Keratinocyte (primary cell): ENCODE measurements around the gene COL16A1. TPM values are rescaled to one million over a fixed set of nuclear protein-coding genes. Genes with fewer than 3 reads are reported as not detected.

Source experiments
- DNase-seq: peaks from one replicate; pipeline ENCODE4 v3.0.0-alpha.2; 2011; ENCODE audit warnings: low read depth, missing footprints, low spot score
- FAIRE-seq: peaks from 2 replicates; lab custom pipeline; 2011; peaks lifted over from hg19 to GRCh38; lab: Jason Lieb, UNC
- H2AFZ ChIP-seq: 2 replicates; pipeline ENCODE4 v1.6.0; 2012; ENCODE audit warnings: low read length, control low read depth, inconsistent platforms; ENCODE audit not compliant: control insufficient read depth
- H3K27ac ChIP-seq: 2 replicates; pipeline ENCODE4 v1.5.1; 2011; ENCODE audit warnings: low read length; ENCODE audit not compliant: control insufficient read depth, insufficient read depth
- H3K27me3 ChIP-seq: 3 replicates; pipeline ENCODE4 v1.6.0; 2011; ENCODE audit warnings: low read length; ENCODE audit not compliant: control insufficient read depth, insufficient read depth; ENCODE audit errors: extremely low read depth
- H3K36me3 ChIP-seq, 2 experiments: 2 replicates in 1 of 2; 3 replicates in 1 of 2; pipeline ENCODE4 v1.5.1; 2011; ENCODE audit warnings: low read length in 2 of 2, mild to moderate bottlenecking in 1 of 2; ENCODE audit not compliant: control insufficient read depth in 2 of 2, insufficient read depth in 2 of 2; ENCODE audit errors: extremely low read depth in 1 of 2
- H3K4me1 ChIP-seq: 3 replicates; pipeline ENCODE4 v1.5.1; 2011; ENCODE audit warnings: low read length; ENCODE audit not compliant: control insufficient read depth, insufficient read depth; ENCODE audit errors: extremely low read depth
- H3K4me2 ChIP-seq: 3 replicates; pipeline ENCODE4 v1.6.0; 2011; ENCODE audit warnings: low read depth, low read length; ENCODE audit not compliant: control insufficient read depth, insufficient read depth; ENCODE audit errors: extremely low read depth
- H3K4me3 ChIP-seq, 3 experiments: fragments of 200-600 bp in 1 of 3; sonication (generic) in 1 of 3; 2 replicates in 2 of 3; 3 replicates in 1 of 3; pipeline ENCODE4 v1.5.1; 2011 to 2016; ENCODE audit warnings: low read length in 3 of 3, mild to moderate bottlenecking in 3 of 3, control low read depth in 2 of 3, inconsistent platforms in 1 of 3, low read depth in 1 of 3, mixed read lengths in 1 of 3, mixed run types in 1 of 3, moderate library complexity in 1 of 3; ENCODE audit not compliant: control insufficient read depth in 2 of 3, insufficient read depth in 2 of 3; ENCODE audit errors: extremely low read depth in 1 of 3
- H3K79me2 ChIP-seq: 2 replicates; pipeline ENCODE4 v1.6.0; 2012; ENCODE audit warnings: low read length; ENCODE audit not compliant: control insufficient read depth, insufficient read depth
- H3K9ac ChIP-seq: 3 replicates; pipeline ENCODE4 v1.6.0; 2011; ENCODE audit warnings: low read length; ENCODE audit not compliant: control insufficient read depth, insufficient read depth; ENCODE audit errors: extremely low read depth
- H3K9me1 ChIP-seq: 3 replicates; pipeline ENCODE4 v1.6.0; 2011; ENCODE audit warnings: low read length; ENCODE audit not compliant: control insufficient read depth, insufficient read depth; ENCODE audit errors: extremely low read depth
- H3K9me3 ChIP-seq: 2 replicates; pipeline ENCODE4 v1.5.1; 2012; ENCODE audit warnings: low read depth, low read length; ENCODE audit not compliant: control insufficient read depth
- H4K20me1 ChIP-seq: 3 replicates; pipeline ENCODE4 v1.6.0; 2011; ENCODE audit warnings: low read length; ENCODE audit not compliant: control insufficient read depth, insufficient read depth; ENCODE audit errors: extremely low read depth
- CTCF ChIP-seq, 3 experiments: IDR thresholded peaks in 1 of 3; conservative IDR thresholded peaks in 1 of 3; optimal IDR thresholded peaks in 1 of 3; 2 replicates in 2 of 3; 3 replicates in 1 of 3; pipeline versions ENCODE3 to v1.5.1; 2011; ENCODE audit warnings: low read length in 3 of 3, mild to moderate bottlenecking in 3 of 3, moderate library complexity in 2 of 3, control low read depth in 1 of 3, inconsistent platforms in 1 of 3; ENCODE audit not compliant: insufficient read depth in 2 of 3; ENCODE audit errors: extremely low read depth in 1 of 3
- EZH2 ChIP-seq: IDR thresholded peaks from one replicate; pipeline ENCODE4 v1.6.1; 2012; ENCODE audit warnings: inconsistent platforms, mild to moderate bottlenecking, low read length, moderate library complexity
- dilution Hi-C: fragments of 300-500 bp; cut with MboI; formaldehyde crosslinking; loops from one replicate; pipeline ENCODE4 v1.7.0; 2020; ENCODE audit warnings: low sequenced_read_pairs; ENCODE audit not compliant: extremely low pct_ligation_motif_present
- polyA plus RNA-seq, 5 experiments: library from polyadenylated mRNA; depleted of rRNA in 3 of 5; stranded (reverse) in 3 of 5; stranded (forward) in 1 of 5; unstranded in 1 of 5; fragments of >200 nt; gene quantifications; 1 replicate in 1 of 5; 2 replicates in 3 of 5; 3 replicates in 1 of 5; pipeline versions ENCODE4 v1.2.1 to v1.2.3, GENCODE V29; 2011 to 2012; ENCODE audit warnings: missing spikeins in 2 of 5, low read depth in 1 of 5, low replicate concordance in 1 of 5

The COL16A1 gene
- polyA plus RNA-seq, 1 donor (not counting 4 experiments of a cell fraction or from before 2014, with no cell fraction given): 43.4 TPM

DNA sequence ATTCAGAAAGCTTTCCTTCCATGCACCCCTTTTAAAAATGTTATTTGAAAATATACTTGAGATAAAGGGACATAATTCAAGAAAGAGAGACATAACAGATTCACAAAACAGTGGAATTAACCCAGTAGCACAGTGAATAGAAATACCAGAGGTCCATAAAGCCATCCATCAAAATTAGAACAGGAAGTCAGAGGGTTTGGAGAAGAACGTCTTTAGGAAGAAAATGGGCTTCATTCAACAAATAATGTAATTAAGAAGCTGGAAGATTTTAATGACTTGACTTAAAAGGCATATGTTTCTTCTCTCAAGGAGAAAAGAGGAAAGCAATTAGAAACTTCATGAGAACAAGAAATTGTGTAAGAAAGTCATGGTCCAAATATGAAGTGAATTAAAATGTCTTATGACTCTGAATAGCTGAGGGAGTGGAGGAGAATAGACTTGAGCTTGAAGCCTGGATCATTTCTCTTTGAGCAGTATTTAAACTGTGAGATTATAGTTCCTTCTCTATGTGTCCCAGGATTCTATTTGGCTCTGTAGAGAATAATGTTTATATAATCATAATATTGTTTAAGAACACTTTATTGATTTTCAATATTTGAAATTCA, 94.2 kb downstream of the COL16A1 start:
- Histone ChIP-seq H3K27ac (no peak overlapping the region), H3K36me3 (no peaks in the 10 kb centered on the region), H2AFZ (no peak overlapping the region), H3K4me2 (no peak overlapping the region), H3K4me1 (peaks cover 6% of the 10 kb centered on the region), H3K9ac (no peak overlapping the region), H3K79me2 (no peaks in the 10 kb centered on the region), H3K9me1 (no peaks in the 10 kb centered on the region), H3K4me3 (no peak overlapping the region), H4K20me1 (no peaks in the 10 kb centered on the region), H3K27me3 (no peaks in the 10 kb centered on the region), H3K9me3 (no peaks in the 10 kb centered on the region)
- DNase-seq (no peak), FAIRE-seq (no peak)
- dilution Hi-C loops: no loop called here
- TF ChIP-seq EZH2 (no peak), CTCF (optimal IDR thresholded peaks at IDR 0.05 in 1 of 3, IDR thresholded peaks at IDR 0.05 in 1 of 3, conservative IDR thresholded peaks at IDR 0.05 in 1 of 3; ENCODE audit: extremely low read depth in 1 of 3, insufficient read depth in 2 of 3, low read length in 3 of 3) (no peak)

- FAIRE-seq: no peak
Observed at GRCh38 chr1:31607360-31607759, 96.5 kb downstream of the COL16A1 start.

More at GRCh38 chr1:31607360-31607759, 96.5 kb downstream of the COL16A1 start:
- no peak overlapping the region for H3K27ac ChIP-seq
- no peaks in the 10 kb centered on the region for H3K27me3 ChIP-seq
- H3K9me1 ChIP-seq: no peaks in the 10 kb centered on the region
- no peaks in the 10 kb centered on the region for H3K79me2 ChIP-seq
- no peaks in the 10 kb centered on the region for H3K9me3 ChIP-seq
- DNase-seq: no peak
- H3K4me2 ChIP-seq: no peak overlapping the region
- H3K36me3 ChIP-seq: no peaks in the 10 kb centered on the region
- dilution Hi-C loops: no loop called here
- H3K4me1 ChIP-seq: peaks cover 6% of the 10 kb centered on the region
- no peak overlapping the region for H3K4me3 ChIP-seq
- H4K20me1 ChIP-seq: no peaks in the 10 kb centered on the region
- TF ChIP-seq EZH2 (no peak), CTCF (optimal IDR thresholded peaks at IDR 0.05 in 1 of 3, IDR thresholded peaks at IDR 0.05 in 1 of 3, conservative IDR thresholded peaks at IDR 0.05 in 1 of 3; ENCODE audit: extremely low read depth in 1 of 3, insufficient read depth in 2 of 3, low read length in 3 of 3) (no peak)
- H2AFZ ChIP-seq: no peak overlapping the region
- no peak overlapping the region for H3K9ac ChIP-seq
